Islet of Langerhans (tissue), 1 donor: ENCODE data around the gene SLC49A3.
"Not testable (repeated sequence)": the region's sequence is repeated elsewhere in the genome, so short reads cannot be mapped to it uniquely, and the experiment has no call there.

Experiments
- FAIRE-seq: peaks from one replicate; lab custom pipeline; 2011; peaks lifted over from hg19 to GRCh38; lab: Jason Lieb, UNC

SLC49A3 gene

GRCh38 chr4:721261-722168 lies 32.6 kb upstream of the SLC49A3 start:
- FAIRE-seq = no peak

- no peak for FAIRE-seq
Measured at GRCh38 chr4:720111-720860, 31.3 kb upstream of the SLC49A3 start.

- no peak for FAIRE-seq
Measured at GRCh38 chr4:718460-718859, 29.5 kb upstream of the SLC49A3 start.

- no peak for FAIRE-seq
Measured at GRCh38 chr4:717601-718320, 28.8 kb upstream of the SLC49A3 start.

- FAIRE-seq = no peak
Measured at GRCh38 chr4:714087-714486, 25.1 kb upstream of the SLC49A3 start.

- no peak for FAIRE-seq
Measured at GRCh38 chr4:712916-713632, 24.1 kb upstream of the SLC49A3 start.

GRCh38 chr4:712093-712492 lies 23.1 kb upstream of the SLC49A3 start:
- no peak for FAIRE-seq

GRCh38 chr4:710916-711315 lies 22.0 kb upstream of the SLC49A3 start:
- FAIRE-seq = no peak

GRCh38 chr4:710116-710515 lies 21.2 kb upstream of the SLC49A3 start:
- no peak for FAIRE-seq

GRCh38 chr4:709348-709747 lies 20.4 kb upstream of the SLC49A3 start:
- no peak for FAIRE-seq

- FAIRE-seq = no peak
Measured at GRCh38 chr4:708631-708933, 19.6 kb upstream of the SLC49A3 start.

- FAIRE-seq = no peak
Measured at GRCh38 chr4:707929-708630, 19.1 kb upstream of the SLC49A3 start.

- FAIRE-seq = no peak
Measured at GRCh38 chr4:706834-707598, 18.1 kb upstream of the SLC49A3 start.

- FAIRE-seq = not testable (repeated sequence)
Measured at GRCh38 chr4:706083-706633, 17.2 kb upstream of the SLC49A3 start.

- no peak for FAIRE-seq
Measured at GRCh38 chr4:705278-706082, 16.5 kb upstream of the SLC49A3 start, which contains the start of gene PCGF3. TSS of gene PCGF3 (plus strand) at chr4:705832. CDS start at chr4:733681, 27,849 bp downstream.

GRCh38 chr4:704971-705277 lies 16.0 kb upstream of the SLC49A3 start:
- FAIRE-seq = no peak

- FAIRE-seq = no peak
Measured at GRCh38 chr4:704198-704891, 15.4 kb upstream of the SLC49A3 start.

- no peak for FAIRE-seq
Measured at GRCh38 chr4:703336-704197, 14.6 kb upstream of the SLC49A3 start.
